ENCODE data around the gene BBS4. TPM values are rescaled to one million over a fixed set of nuclear protein-coding genes. Genes with fewer than 3 reads are reported as not detected.

The BBS4 gene
- total and polyA plus RNA-seq, 2 donors (not counting 3 experiments of a cell fraction or from before 2014, with no cell fraction given): 6.8 to 7.5 TPM

- Histone ChIP-seq H3K9me3 (replicated peaks; ENCODE audit: control insufficient read depth, insufficient read depth, low read length) (no peaks in the 10 kb centered on the region), H3K9ac (replicated peaks; ENCODE audit: extremely low read depth, insufficient read depth, low read length) (no peak overlapping the region), H2AFZ (ENCODE audit: low read depth, low read length) (no peak overlapping the region), H3K4me3 (replicated peaks in 1 of 3; ENCODE audit: insufficient read depth in 1 of 3, low read depth in 1 of 3, low read length in 3 of 3) (no peak overlapping the region), H3K36me3 (ENCODE audit: control insufficient read depth in 2 of 2, extremely low read depth in 1 of 2, insufficient read depth in 2 of 2, low read length in 2 of 2) (no peaks in the 10 kb centered on the region), H3K4me1 (ENCODE audit: control insufficient read depth, extremely low read depth, insufficient read depth, low read length) (no peaks in the 10 kb centered on the region), H3K79me2 (ENCODE audit: control insufficient read depth, insufficient read depth, low read length) (no peaks in the 10 kb centered on the region), H3K9me1 (replicated peaks; ENCODE audit: control insufficient read depth, extremely low read depth, insufficient read depth, low read length) (no peaks in the 10 kb centered on the region), H3K27ac (ENCODE audit: insufficient read depth, low read depth, low read length) (no peak overlapping the region), H3K27me3 (ENCODE audit: control insufficient read depth in 2 of 2, insufficient read depth in 2 of 2, low read length in 2 of 2) (no peaks in the 10 kb centered on the region), H3K4me2 (ENCODE audit: insufficient read depth, low read length) (no peak overlapping the region), H4K20me1 (replicated peaks; ENCODE audit: control insufficient read depth, extremely low read depth, insufficient read depth, low read length) (no peaks in the 10 kb centered on the region)
- no TSS peak for BruUV-seq (replicated peaks)
- intact Hi-C loops (cut with micrococcal nuclease) (no loop called here), dilution Hi-C loops (cut with MboI; ENCODE audit: extremely low pct_ligation_motif_present, low sequenced_read_pairs) (no loop called here)
- ChIA-PET POLR2A (no interaction called here), CTCF (no interaction called here)
- TF ChIP-seq GATA2 (IDR thresholded peaks at IDR 0.05; ENCODE audit: insufficient read depth, insufficient read length, low read depth, low read length) (no peak), CTCF (IDR thresholded peaks at IDR 0.05; ENCODE audit: extremely low read depth in 1 of 2, insufficient read depth in 1 of 2, low read depth in 1 of 2, low read length in 2 of 2) (no peak), FOS (IDR thresholded peaks at IDR 0.05; ENCODE audit: borderline replicate concordance, insufficient read depth, low read length) (no peak), POLR2AphosphoS5 (IDR thresholded peaks at IDR 0.05; ENCODE audit: insufficient read depth, low read depth, low read length) (no peak), MYC (IDR thresholded peaks at IDR 0.05; ENCODE audit: low read depth, low read length) (no peak), EZH2 (IDR thresholded peaks at IDR 0.05; ENCODE audit: borderline replicate concordance, low read depth, low read length, severe bottlenecking) (no peak)
- FAIRE-seq: no peak
- DNase-seq (ENCODE audit: low read depth, low spot score): no peak
Observed at GRCh38 chr15:72700076-72700475, 14.1 kb downstream of the BBS4 start.

GRCh38 chr15:72706266-72706665 lies 20.3 kb downstream of the BBS4 start:
- ChIA-PET CTCF (interaction anchor here (0.7 to 4.2 kb wide), 2 partner anchors 16 to 146 kb away, joined by 4 to 19 read pairs; no protein-coding TSS in a partner anchor), POLR2A (no interaction called here)
- Histone ChIP-seq H3K27me3 (ENCODE audit: control insufficient read depth in 2 of 2, insufficient read depth in 2 of 2, low read length in 2 of 2) (no peaks in the 10 kb centered on the region), H3K36me3 (ENCODE audit: control insufficient read depth in 2 of 2, extremely low read depth in 1 of 2, insufficient read depth in 2 of 2, low read length in 2 of 2) (no peaks in the 10 kb centered on the region), H3K27ac (ENCODE audit: insufficient read depth, low read depth, low read length) (no peak overlapping the region), H3K9me1 (replicated peaks; ENCODE audit: control insufficient read depth, extremely low read depth, insufficient read depth, low read length) (no peaks in the 10 kb centered on the region), H3K4me3 (replicated peaks in 1 of 3; ENCODE audit: insufficient read depth in 1 of 3, low read depth in 1 of 3, low read length in 3 of 3) (no peak overlapping the region), H3K9ac (replicated peaks; ENCODE audit: extremely low read depth, insufficient read depth, low read length) (no peak overlapping the region), H2AFZ (ENCODE audit: low read depth, low read length) (no peak overlapping the region), H3K79me2 (ENCODE audit: control insufficient read depth, insufficient read depth, low read length) (no peaks in the 10 kb centered on the region), H3K9me3 (replicated peaks; ENCODE audit: control insufficient read depth, insufficient read depth, low read length) (no peaks in the 10 kb centered on the region), H3K4me2 (ENCODE audit: insufficient read depth, low read length) (no peak overlapping the region), H3K4me1 (ENCODE audit: control insufficient read depth, extremely low read depth, insufficient read depth, low read length) (no peaks in the 10 kb centered on the region), H4K20me1 (replicated peaks; ENCODE audit: control insufficient read depth, extremely low read depth, insufficient read depth, low read length) (no peaks in the 10 kb centered on the region)
- DNase-seq (ENCODE audit: low read depth, low spot score) (no peak), FAIRE-seq (no peak)
- no TSS peak for BruUV-seq (replicated peaks)
- intact Hi-C loops (cut with micrococcal nuclease): no loop called here
- dilution Hi-C loops (cut with MboI; ENCODE audit: extremely low pct_ligation_motif_present, low sequenced_read_pairs): no loop called here
- TF ChIP-seq POLR2A (IDR thresholded peaks at IDR 0.05; ENCODE audit: low read depth, low read length): no peak
- no peak for TF ChIP-seq GATA2 (IDR thresholded peaks at IDR 0.05; ENCODE audit: insufficient read depth, insufficient read length, low read depth, low read length)
- TF ChIP-seq MYC (IDR thresholded peaks at IDR 0.05; ENCODE audit: low read depth, low read length): no peak
- TF ChIP-seq JUN (IDR thresholded peaks at IDR 0.05; ENCODE audit: borderline replicate concordance, insufficient read depth, insufficient read length, low read depth): no peak
- no peak for TF ChIP-seq FOS (IDR thresholded peaks at IDR 0.05; ENCODE audit: borderline replicate concordance, insufficient read depth, low read length)
- TF ChIP-seq POLR2AphosphoS5 (IDR thresholded peaks at IDR 0.05; ENCODE audit: insufficient read depth, low read depth, low read length): no peak
- TF ChIP-seq CTCF (IDR thresholded peaks at IDR 0.05; ENCODE audit: extremely low read depth in 1 of 2, insufficient read depth in 1 of 2, low read depth in 1 of 2, low read length in 2 of 2): no peak
- TF ChIP-seq EZH2 (IDR thresholded peaks at IDR 0.05; ENCODE audit: borderline replicate concordance, low read depth, low read length, severe bottlenecking): no peak
- no peak for TF ChIP-seq MAX (IDR thresholded peaks at IDR 0.05; ENCODE audit: insufficient read depth, insufficient read length)
